Fibroblast of the aortic adventitia (primary cell): ENCODE results near the gene IQCM. TPM values are rescaled to one million over a fixed set of nuclear protein-coding genes. Genes with fewer than 3 reads are reported as not detected.

Source experiments
- DNase-seq: peaks from one replicate; pipeline ENCODE4 v3.0.0-alpha.2; 2010; ENCODE audit warnings: low read depth
- H3K4me3 ChIP-seq: 2 replicates; pipeline ENCODE4 v1.5.1; 2011; ENCODE audit warnings: low read depth, mild to moderate bottlenecking, control low read depth, low read length, moderate library complexity
- total RNA-seq: library from RNA; depleted of rRNA; stranded (reverse); fragments of >200 nt; gene quantifications from 2 replicates; pipeline ENCODE4 v1.2.3, GENCODE V29; 2012; ENCODE audit warnings: low replicate concordance
- TF ChIP-seq, protein P1 (sequence below): IDR thresholded peaks from 2 replicates; pipeline ENCODE4 v1.5.1; 2011; ENCODE audit warnings: mild to moderate bottlenecking, low read length, control low read depth, inconsistent platforms; ENCODE audit not compliant: insufficient read depth

The IQCM gene
- total RNA-seq, 1 donor: 0.27 TPM

GRCh38 chr4:149795256-149795655, 20.4 kb downstream of the IQCM start:
- no peak overlapping the region for H3K4me3 ChIP-seq
- TF ChIP-seq, protein P1, sequence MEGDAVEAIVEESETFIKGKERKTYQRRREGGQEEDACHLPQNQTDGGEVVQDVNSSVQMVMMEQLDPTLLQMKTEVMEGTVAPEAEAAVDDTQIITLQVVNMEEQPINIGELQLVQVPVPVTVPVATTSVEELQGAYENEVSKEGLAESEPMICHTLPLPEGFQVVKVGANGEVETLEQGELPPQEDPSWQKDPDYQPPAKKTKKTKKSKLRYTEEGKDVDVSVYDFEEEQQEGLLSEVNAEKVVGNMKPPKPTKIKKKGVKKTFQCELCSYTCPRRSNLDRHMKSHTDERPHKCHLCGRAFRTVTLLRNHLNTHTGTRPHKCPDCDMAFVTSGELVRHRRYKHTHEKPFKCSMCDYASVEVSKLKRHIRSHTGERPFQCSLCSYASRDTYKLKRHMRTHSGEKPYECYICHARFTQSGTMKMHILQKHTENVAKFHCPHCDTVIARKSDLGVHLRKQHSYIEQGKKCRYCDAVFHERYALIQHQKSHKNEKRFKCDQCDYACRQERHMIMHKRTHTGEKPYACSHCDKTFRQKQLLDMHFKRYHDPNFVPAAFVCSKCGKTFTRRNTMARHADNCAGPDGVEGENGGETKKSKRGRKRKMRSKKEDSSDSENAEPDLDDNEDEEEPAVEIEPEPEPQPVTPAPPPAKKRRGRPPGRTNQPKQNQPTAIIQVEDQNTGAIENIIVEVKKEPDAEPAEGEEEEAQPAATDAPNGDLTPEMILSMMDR: no peak
- DNase-seq: no peak

GRCh38 chr4:149794352-149794751, 21.3 kb downstream of the IQCM start:
- TF ChIP-seq, protein P1: no peak
- H3K4me3 ChIP-seq: no peak overlapping the region
- DNase-seq: peak; percentile 3

DNA sequence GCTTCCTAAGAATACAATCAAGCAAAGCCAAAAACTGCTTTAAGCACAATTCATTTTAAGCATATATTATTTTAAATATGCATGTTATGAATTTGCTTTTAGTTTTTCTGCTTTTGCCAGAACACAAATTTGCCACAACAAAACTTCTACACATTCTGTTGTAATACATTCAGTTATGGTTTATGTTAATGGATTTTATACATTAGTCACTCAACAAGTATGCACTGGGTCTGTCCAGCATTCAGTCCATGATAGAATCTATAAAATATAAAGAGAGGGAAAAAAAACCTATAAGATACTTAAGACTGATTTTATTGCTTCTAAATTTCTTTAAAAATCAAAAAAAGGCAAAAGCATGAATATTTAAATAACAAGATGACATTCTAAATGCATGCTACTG, 22.2 kb downstream of the IQCM start:
- no peak overlapping the region for H3K4me3 ChIP-seq
- TF ChIP-seq, protein P1: no peak
- peak; percentile 4 for DNase-seq

DNA sequence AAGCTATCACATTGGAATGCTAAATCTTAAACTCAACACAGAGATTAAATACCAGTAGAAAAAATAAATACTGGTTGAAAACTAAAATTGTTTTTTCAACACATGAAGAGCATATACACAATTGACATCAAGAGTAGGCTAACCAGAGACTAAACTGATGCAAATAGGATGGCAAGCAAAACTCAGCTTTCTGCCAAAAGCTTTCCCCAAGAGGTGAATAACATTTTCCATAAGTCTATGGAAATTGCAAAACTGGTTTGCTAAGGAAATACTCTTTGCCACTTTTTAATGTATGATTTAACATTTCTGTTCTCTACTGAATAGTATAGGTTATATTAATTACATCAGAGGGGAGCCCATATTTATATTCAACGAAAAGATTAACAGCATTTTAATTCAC, 23.8 kb downstream of the IQCM start:
- peak; percentile 57 for DNase-seq
- TF ChIP-seq, protein P1: no peak
- H3K4me3 ChIP-seq: no peak overlapping the region

GRCh38 chr4:149790172-149790907, 25.3 kb downstream of the IQCM start:
- DNase-seq: peak; percentile 11
- TF ChIP-seq, protein P1: no peak
- H3K4me3 ChIP-seq: no peak overlapping the region

DNA sequence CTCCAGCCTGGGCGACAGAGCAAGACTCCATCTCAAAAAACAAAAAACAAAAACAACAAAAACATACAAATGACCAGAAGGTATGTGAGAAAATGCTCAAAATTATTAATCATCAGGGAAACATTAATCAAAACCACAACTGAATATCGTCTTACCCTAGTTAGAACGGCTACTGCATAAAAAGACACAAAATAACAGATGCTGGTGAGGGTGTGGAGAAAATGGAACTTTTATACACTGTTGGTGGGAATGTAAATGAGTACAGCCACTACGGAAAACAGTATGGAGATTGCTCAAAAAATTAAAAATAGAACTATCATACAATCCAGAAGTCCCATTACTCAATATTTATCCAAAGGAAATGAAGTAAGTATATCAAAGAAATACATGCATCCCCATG, 27.3 kb downstream of the IQCM start:
- no peak for DNase-seq
- TF ChIP-seq, protein P1: no peak
- H3K4me3 ChIP-seq: no peak overlapping the region
